ENCODE measurements around the gene CCL23. TPM values are rescaled to one million over a fixed set of nuclear protein-coding genes. Genes with fewer than 3 reads are reported as not detected.

The CCL23 gene
- total RNA-seq, 1 donor from 2014 or later: not detected

- DNase-seq (ENCODE audit: low read depth, low spot score): no peak
- Mint-ChIP-seq H3K36me3 (ENCODE audit: low read depth) (no peaks in the 10 kb centered on the region), H3K4me1 (no peaks in the 10 kb centered on the region), H3K27me3 (ENCODE audit: low read depth) (peaks cover 22% of the 10 kb centered on the region), H3K9me3 (no peaks in the 10 kb centered on the region), H3K27ac (ENCODE audit: unreplicated experiment) (no peak overlapping the region), H3K4me3 (no peak overlapping the region)
- TF ChIP-seq, protein P1, sequence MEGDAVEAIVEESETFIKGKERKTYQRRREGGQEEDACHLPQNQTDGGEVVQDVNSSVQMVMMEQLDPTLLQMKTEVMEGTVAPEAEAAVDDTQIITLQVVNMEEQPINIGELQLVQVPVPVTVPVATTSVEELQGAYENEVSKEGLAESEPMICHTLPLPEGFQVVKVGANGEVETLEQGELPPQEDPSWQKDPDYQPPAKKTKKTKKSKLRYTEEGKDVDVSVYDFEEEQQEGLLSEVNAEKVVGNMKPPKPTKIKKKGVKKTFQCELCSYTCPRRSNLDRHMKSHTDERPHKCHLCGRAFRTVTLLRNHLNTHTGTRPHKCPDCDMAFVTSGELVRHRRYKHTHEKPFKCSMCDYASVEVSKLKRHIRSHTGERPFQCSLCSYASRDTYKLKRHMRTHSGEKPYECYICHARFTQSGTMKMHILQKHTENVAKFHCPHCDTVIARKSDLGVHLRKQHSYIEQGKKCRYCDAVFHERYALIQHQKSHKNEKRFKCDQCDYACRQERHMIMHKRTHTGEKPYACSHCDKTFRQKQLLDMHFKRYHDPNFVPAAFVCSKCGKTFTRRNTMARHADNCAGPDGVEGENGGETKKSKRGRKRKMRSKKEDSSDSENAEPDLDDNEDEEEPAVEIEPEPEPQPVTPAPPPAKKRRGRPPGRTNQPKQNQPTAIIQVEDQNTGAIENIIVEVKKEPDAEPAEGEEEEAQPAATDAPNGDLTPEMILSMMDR (conservative IDR thresholded peaks at IDR 0.05): no peak
Observed at GRCh38 chr17:36057911-36058310, 40.1 kb upstream of the CCL23 start.

DNA sequence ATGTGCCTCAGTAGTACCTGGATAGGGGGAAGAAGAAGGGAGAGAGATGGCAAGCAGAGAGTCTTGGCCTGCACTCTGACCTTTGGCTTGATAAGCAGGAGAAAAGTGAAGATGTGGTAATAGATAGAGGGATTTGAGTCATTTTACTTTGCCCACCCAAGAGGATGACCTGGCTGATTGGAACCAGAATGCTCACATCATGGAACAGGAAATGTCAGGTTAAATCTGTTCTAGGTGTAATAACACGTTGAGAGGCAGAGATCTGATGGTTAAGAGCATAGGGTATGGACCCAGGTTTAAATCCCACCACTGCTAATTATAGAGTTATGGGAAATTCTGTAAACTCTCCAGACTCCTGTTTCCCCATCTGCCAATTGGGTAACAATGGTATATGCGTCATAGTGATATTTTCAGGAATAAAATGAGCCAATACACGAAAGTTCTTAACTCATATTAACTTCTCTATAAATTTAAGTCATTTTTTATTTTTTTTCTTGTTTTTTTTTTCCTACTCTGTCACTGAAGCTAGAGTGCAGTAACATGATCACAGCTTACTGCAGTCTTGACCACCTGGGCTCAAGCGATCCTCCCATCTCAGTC, 38.2 kb upstream of the CCL23 start:
- Mint-ChIP-seq H3K4me3 (no peak overlapping the region), H3K9me3 (peaks cover 10% of the 10 kb centered on the region), H3K4me1 (no peaks in the 10 kb centered on the region), H3K27me3 (ENCODE audit: low read depth) (peaks cover 35% of the 10 kb centered on the region), H3K36me3 (ENCODE audit: low read depth) (no peaks in the 10 kb centered on the region), H3K27ac (ENCODE audit: unreplicated experiment) (no peak overlapping the region)
- DNase-seq (ENCODE audit: low read depth, low spot score): no peak
- TF ChIP-seq, protein P1 (conservative IDR thresholded peaks at IDR 0.05): no peak

DNA sequence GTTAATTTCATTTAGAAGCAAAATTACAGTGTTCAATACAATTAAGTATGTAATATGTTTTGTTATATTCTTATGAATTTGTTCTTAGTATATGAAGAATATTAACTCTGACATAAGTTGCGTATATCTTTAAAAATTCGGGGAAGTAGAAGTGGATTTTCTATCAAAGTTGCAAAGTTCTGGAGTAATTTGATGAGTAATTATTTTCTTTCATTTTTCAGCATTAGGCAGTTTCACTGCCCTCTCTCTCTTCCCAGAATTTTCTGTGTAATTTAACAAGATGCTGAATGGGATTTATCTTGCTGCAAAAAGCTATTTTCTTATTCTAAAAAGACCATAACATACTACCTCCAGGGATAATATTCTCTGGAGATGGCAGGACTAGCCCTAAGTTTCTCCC, 37.4 kb upstream of the CCL23 start:
- peaks cover 38% of the 10 kb centered on the region for H3K27me3 Mint-ChIP-seq (ENCODE audit: low read depth)
- no peak for DNase-seq (ENCODE audit: low read depth, low spot score)
- no peaks in the 10 kb centered on the region for H3K36me3 Mint-ChIP-seq (ENCODE audit: low read depth)
- no peaks in the 10 kb centered on the region for H3K4me1 Mint-ChIP-seq
- H3K9me3 Mint-ChIP-seq: peaks cover 11% of the 10 kb centered on the region
- TF ChIP-seq, protein P1 (conservative IDR thresholded peaks at IDR 0.05): no peak
- H3K27ac Mint-ChIP-seq (ENCODE audit: unreplicated experiment): no peak overlapping the region
- no peak overlapping the region for H3K4me3 Mint-ChIP-seq

GRCh38 chr17:36049643-36050042, 31.9 kb upstream of the CCL23 start:
- no peak overlapping the region for H3K4me3 Mint-ChIP-seq

GRCh38 chr17:36048066-36048465, 30.3 kb upstream of the CCL23 start:
- H3K4me1 Mint-ChIP-seq: no peaks in the 10 kb centered on the region

More at GRCh38 chr17:36049643-36050042, 31.9 kb upstream of the CCL23 start:
- Mint-ChIP-seq H3K27me3 (ENCODE audit: low read depth) (peaks cover 47% of the 10 kb centered on the region), H3K27ac (ENCODE audit: unreplicated experiment) (no peak overlapping the region), H3K4me1 (no peaks in the 10 kb centered on the region), H3K36me3 (ENCODE audit: low read depth) (peaks cover 4% of the 10 kb centered on the region), H3K9me3 (peaks cover 22% of the 10 kb centered on the region)
- DNase-seq (ENCODE audit: low read depth, low spot score): no peak
- TF ChIP-seq, protein P1 (conservative IDR thresholded peaks at IDR 0.05): no peak

More at GRCh38 chr17:36048066-36048465, 30.3 kb upstream of the CCL23 start:
- Mint-ChIP-seq H3K27ac (ENCODE audit: unreplicated experiment) (no peak overlapping the region), H3K4me3 (no peak overlapping the region), H3K9me3 (peaks cover 25% of the 10 kb centered on the region), H3K36me3 (ENCODE audit: low read depth) (peaks cover 4% of the 10 kb centered on the region), H3K27me3 (ENCODE audit: low read depth) (peaks cover 45% of the 10 kb centered on the region)
- TF ChIP-seq, protein P1 (conservative IDR thresholded peaks at IDR 0.05): no peak
- no peak for DNase-seq (ENCODE audit: low read depth, low spot score)

All from neural crest cell (in vitro differentiated cells).